GM23338 (cell line): ENCODE data around the gene HOXC5.
A peak's percentile ranks its signal among the peaks of the same experiment; 100 is the strongest.

Source experiments
- CTCF ChIP-seq, 2 experiments: fragments of 200-600 bp in 1 of 2; sonication (generic) in 1 of 2; conservative IDR thresholded peaks; 2 replicates each; pipeline versions ENCODE4 v1.5.1 to v1.6.1; 2016 to 2017; ENCODE audit warnings: antibody characterized with exemption in 2 of 2, low read depth in 2 of 2, mild to moderate bottlenecking in 2 of 2, moderate library complexity in 1 of 2
- EZH2 ChIP-seq: fragments of 200-600 bp; sonication (generic); IDR thresholded peaks from one replicate; pipeline ENCODE4 v1.8.0; 2017; ENCODE audit warnings: antibody characterized with exemption, mild to moderate bottlenecking, low read depth; ENCODE audit not compliant: unreplicated experiment

GRCh38 chr12:53986686-53987483, 46.0 kb upstream of the HOXC5 start:
- TF ChIP-seq CTCF (conservative IDR thresholded peaks at IDR 0.05; ENCODE audit: low read depth in 2 of 2) (no peak), EZH2 (peak; percentile 64)
